HG03460 (cell line): ENCODE data around the gene MCM5.
A peak's percentile ranks its signal among the peaks of the same experiment; 100 is the strongest.
"Not testable (repeated sequence)": the region's sequence is repeated elsewhere in the genome, so short reads cannot be mapped to it uniquely, and the experiment has no call there.

Source experiments
- ATAC-seq: cut with Tn5 transposase; IDR thresholded peaks from one replicate; pipeline ENCODE4 v1.9.1; 2021; ENCODE audit not compliant: unreplicated experiment

MCM5 gene

GRCh38 chr22:35378621-35379020 lies 21.3 kb upstream of the MCM5 start:
- no peak for ATAC-seq

- no peak for ATAC-seq
Observed at GRCh38 chr22:35379146-35379993, 20.6 kb upstream of the MCM5 start.

- ATAC-seq = no peak
Observed at GRCh38 chr22:35380013-35380412, 19.9 kb upstream of the MCM5 start.

- ATAC-seq = peak; percentile 48
Observed at GRCh38 chr22:35380537-35381423, 19.2 kb upstream of the MCM5 start, which contains the start of gene HMOX1. Gene HMOX1 (plus strand): TSS chr22:35381096. CDS start chr22:35381174, 78 bp downstream.

DNA sequence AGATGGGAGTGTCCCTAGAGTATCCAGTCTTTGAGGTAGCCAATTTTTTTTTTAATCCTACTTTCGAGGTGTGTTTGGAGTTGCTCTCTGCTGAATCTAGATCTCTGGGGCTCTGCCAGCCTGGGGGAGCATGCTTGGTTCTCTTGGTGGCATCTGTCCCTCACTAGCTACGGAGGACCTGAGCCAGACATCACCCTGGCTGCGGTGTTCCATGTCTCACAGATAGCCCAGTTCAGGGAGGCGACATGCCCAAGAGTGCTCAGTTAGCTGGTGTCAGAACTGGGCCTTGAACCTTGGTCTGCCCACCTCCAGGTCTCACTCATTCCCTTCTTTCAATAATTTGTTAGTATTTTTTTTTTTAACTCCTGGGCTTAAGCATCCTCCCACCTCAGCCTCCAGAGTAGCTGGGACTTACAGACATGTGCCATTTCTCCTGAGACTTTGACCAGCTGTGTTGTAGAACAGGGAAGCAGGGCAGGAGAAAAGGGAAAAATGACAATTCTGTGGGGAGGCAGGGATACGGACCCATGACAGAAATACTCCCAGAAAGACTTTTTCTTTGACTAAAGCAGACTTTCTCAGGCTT lies 18.4 kb upstream of the MCM5 start:
- ATAC-seq = no peak

- no peak for ATAC-seq
Observed at GRCh38 chr22:35383679-35384071, 16.3 kb upstream of the MCM5 start.

- no peak for ATAC-seq
Observed at GRCh38 chr22:35384527-35384926, 15.4 kb upstream of the MCM5 start.

- ATAC-seq = no peak
Observed at GRCh38 chr22:35384975-35385588, 14.9 kb upstream of the MCM5 start.

DNA sequence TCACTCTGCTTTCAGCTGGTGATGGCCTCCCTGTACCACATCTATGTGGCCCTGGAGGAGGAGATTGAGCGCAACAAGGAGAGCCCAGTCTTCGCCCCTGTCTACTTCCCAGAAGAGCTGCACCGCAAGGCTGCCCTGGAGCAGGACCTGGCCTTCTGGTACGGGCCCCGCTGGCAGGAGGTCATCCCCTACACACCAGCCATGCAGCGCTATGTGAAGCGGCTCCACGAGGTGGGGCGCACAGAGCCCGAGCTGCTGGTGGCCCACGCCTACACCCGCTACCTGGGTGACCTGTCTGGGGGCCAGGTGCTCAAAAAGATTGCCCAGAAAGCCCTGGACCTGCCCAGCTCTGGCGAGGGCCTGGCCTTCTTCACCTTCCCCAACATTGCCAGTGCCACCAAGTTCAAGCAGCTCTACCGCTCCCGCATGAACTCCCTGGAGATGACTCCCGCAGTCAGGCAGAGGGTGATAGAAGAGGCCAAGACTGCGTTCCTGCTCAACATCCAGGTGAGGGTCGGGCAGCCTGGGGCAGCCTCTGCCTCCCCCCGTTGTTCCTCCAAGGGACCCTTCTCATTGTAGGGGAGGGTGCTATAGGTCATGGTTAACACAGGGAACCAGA lies 13.2 kb upstream of the MCM5 start:
- no peak for ATAC-seq

DNA sequence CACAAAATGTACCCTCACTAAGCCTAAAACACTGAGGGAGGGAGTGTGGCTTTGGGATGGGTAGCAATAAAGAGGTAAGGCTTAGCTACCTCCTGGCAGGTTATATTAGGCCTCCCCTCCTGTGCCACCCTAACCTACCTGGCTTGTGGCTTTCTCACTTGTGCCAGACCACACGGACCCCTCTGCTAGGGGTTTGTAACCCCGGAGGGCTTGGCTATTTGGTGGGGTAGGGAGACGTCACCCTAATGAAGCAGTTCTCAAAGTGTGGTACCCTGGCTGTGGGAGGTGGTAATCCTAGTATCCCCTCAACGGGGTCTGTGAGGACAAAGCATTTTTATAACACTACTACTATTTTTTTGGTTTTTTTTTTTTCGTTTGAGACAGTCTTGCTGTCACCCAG lies 9.0 kb upstream of the MCM5 start:
- no peak for ATAC-seq

- ATAC-seq = no peak
Observed at GRCh38 chr22:35392357-35392756, 7.6 kb upstream of the MCM5 start.

DNA sequence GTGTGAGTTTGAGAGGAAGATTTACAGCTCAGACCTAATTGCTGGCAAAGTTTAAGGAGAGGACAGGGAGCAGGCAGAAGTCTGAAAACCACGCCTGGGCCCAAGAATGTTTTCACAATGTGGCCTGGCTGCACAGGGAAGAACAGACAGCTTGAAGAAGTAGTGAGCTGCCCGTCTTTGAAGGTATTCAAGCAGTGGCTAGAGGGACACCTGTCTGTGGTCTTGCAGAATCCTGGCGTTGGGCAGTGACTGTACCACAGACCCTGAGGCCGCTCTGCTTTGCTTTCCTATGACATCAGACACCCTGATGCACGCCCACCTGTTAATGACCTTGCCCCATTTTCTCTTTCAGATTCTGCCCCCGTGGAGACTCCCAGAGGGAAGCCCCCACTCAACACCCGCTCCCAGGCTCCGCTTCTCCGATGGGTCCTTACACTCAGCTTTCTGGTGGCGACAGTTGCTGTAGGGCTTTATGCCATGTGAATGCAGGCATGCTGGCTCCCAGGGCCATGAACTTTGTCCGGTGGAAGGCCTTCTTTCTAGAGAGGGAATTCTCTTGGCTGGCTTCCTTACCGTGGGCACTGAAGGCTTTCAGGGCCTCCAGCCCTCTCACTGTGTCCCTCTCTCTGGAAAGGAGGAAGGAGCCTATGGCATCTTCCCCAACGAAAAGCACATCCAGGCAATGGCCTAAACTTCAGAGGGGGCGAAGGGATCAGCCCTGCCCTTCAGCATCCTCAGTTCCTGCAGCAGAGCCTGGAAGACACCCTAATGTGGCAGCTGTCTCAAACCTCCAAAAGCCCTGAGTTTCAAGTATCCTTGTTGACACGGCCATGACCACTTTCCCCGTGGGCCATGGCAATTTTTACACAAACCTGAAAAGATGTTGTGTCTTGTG lies 6.6 kb upstream of the MCM5 start:
- ATAC-seq = no peak

DNA sequence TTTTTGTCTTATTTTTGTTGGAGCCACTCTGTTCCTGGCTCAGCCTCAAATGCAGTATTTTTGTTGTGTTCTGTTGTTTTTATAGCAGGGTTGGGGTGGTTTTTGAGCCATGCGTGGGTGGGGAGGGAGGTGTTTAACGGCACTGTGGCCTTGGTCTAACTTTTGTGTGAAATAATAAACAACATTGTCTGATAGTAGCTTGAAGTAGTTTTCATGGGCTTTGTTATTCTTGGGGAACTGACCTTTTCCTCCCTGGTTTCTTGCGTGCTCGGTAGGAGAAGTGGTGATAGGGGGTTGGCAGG lies 6.0 kb upstream of the MCM5 start:
- ATAC-seq = no peak

DNA sequence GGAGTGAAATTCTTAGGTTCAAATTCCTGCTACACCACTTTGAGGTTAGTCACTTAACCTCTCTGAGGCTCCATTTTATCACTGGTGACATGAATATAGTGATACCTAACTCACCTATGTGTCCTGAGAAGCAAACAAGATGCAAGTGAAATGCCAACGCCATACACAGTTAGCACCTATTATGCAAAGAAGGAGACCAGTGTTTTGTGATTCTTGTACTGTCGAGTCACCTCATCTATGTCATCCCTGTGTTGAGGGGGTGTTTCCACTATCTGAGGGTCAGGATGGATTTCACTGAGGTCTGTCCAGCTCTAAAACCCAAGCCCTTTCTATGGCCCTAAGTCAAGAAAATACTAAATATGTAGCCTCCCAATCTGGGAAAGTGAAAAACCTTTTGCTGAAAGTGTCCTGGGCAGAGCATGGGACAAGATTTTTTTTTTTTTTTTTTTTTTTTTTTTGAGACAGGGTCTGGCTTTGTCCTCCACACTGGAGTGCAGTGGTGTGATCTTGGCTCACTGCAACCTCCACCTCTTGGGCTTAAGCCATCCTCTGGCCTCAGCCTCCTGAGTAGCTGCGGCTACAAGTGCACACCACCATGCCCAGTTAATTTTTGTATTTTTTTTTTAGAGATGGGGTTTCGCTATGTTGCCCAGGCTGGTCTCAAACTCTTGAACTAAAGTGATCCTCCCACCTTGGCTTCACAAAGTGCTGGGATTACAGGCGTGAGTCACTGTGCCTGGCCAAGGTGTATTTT lies 5.0 kb upstream of the MCM5 start:
- no peak for ATAC-seq

DNA sequence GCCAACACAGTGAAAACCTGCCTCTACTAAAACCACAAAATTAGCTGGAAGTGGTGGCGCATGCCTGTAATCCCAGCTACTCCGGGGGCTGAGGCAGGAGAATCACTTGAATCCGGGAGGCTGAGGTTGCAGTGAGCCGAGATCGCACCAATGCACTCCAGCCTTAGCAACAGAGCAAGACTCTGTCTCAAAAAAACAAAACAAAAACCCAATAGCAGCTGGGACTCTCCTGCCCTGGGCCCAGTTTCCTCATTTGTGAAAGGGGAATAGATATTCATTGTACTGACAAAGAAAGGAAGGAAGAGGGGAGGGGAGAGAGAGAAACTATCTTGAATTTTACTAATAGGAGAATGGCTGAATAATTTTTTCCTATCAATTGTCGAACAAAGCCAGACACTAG lies 3.3 kb upstream of the MCM5 start:
- ATAC-seq = not testable (repeated sequence)

DNA sequence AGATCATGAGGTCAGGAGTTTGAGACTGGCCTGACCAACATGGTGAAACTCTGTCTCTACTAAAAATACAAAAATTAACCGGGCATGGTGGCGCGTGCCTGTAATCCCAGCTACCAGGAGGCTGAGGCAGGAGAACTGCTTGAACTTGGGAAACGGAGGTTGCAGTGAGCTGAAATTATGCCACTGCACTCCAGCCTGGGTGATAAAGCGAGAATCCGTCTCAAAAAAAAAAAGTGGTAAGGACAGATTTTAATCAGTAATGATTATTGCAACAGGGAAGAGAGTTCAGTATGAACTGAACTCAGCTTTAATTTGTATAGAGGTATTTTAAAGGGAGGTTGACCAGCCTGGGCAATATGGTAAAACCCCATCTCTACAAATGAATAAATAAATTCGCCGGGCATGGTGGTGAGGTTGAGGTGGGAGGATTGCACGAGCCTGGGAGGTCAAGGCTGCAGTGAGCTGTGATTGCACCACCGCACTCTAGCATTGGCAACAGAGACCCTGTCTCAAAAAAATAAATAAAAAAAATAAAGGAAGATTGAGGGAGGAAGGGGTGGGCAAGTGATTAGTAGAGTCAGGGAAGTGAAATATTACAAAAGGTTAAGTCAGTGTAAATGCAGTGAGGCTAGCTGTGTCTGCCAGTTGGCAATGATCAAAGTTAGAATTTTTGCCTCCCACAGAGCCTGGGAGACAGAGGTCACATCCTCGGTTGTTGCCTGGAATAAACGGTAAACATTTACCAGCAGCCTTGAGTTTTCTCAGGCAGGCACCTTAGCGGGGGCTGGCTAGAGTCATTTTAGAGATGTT lies 2.6 kb upstream of the MCM5 start:
- no peak for ATAC-seq

- no peak for ATAC-seq
Observed at GRCh38 chr22:35398591-35398973, 1.4 kb upstream of the MCM5 start.

DNA sequence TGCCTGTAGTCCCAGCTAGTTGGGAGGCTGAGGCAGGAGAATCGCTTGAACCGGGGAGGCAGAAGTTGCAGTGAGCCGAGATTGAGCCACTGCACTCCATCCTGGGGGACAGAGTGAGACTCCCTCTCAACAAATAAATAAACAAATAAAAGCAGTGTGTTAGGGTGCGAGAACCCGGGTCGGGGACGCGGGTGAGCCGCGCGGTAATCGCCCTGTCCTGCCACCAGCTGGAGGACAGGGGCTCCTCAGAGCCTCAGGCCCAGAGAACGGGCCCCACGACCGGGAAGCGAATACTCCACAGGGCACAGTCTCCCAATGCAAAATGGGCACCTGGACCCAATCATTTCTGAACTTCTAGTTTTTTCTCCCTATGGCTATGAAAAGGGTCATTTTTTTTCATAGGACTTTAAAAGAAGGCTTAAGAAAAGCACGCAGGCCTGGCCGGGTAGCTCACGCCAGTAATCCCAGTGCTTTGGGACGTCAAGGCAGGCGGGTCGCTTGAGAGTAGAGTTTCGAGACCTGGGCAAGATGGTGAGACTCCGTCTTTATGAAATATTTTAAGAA lies 744 bp upstream of the MCM5 start:
- ATAC-seq = peak; percentile 5
